Neural cell (in vitro differentiated cells): ENCODE results near the gene BMERB1.

Experiments used
- EP300 ChIP-seq: fragments of 450-650 bp; conservative IDR thresholded peaks from 2 replicates; pipeline ENCODE4 v1.6.1; 2014; ENCODE audit warnings: antibody characterized with exemption, mild to moderate bottlenecking, moderate library complexity; ENCODE audit not compliant: poor library complexity, severe bottlenecking
- POLR2AphosphoS5 ChIP-seq: IDR thresholded peaks from 2 replicates; pipeline ENCODE4 v1.6.1; 2012
- TAF1 ChIP-seq: IDR thresholded peaks from 2 replicates; pipeline ENCODE4 v1.6.1; 2012; ENCODE audit warnings: low read depth
- TF ChIP-seq, protein P1 (sequence below): fragments of 450-650 bp; IDR thresholded peaks from 2 replicates; pipeline ENCODE4 v1.5.1; 2014; ENCODE audit warnings: antibody characterized with exemption, mild to moderate bottlenecking, moderate library complexity; ENCODE audit not compliant: poor library complexity, severe bottlenecking
- TF ChIP-seq, protein P2 (sequence below): IDR thresholded peaks from 2 replicates; pipeline ENCODE4 v1.6.1; 2012; ENCODE audit warnings: borderline replicate concordance

DNA sequence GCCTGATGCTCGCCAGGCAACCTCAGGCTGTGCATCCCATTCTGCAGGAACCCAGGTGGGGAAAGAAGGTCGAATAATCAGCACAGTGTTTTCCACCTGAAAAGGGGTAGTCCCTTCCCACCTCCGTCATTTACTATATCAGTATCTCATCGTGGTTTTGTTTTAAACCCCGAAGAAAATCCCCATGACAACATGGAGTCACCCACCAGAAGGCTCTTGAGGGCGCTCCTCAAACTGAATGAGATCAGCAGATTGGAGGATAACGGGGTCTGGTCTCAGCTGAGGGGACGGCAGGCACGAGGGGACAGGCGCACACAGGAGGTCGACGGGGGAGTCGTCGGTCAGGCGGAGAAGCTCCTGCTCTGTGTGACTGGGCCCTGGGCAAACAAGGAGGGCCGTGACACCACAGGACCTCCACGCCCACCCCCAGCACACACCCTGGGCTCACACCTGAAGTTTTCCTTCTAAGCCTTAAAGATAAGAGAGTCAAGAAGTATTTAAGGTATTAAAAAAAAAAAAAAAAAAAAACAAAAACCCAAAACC is 164.3 kb downstream of the BMERB1 start:
- TF ChIP-seq, protein P1, sequence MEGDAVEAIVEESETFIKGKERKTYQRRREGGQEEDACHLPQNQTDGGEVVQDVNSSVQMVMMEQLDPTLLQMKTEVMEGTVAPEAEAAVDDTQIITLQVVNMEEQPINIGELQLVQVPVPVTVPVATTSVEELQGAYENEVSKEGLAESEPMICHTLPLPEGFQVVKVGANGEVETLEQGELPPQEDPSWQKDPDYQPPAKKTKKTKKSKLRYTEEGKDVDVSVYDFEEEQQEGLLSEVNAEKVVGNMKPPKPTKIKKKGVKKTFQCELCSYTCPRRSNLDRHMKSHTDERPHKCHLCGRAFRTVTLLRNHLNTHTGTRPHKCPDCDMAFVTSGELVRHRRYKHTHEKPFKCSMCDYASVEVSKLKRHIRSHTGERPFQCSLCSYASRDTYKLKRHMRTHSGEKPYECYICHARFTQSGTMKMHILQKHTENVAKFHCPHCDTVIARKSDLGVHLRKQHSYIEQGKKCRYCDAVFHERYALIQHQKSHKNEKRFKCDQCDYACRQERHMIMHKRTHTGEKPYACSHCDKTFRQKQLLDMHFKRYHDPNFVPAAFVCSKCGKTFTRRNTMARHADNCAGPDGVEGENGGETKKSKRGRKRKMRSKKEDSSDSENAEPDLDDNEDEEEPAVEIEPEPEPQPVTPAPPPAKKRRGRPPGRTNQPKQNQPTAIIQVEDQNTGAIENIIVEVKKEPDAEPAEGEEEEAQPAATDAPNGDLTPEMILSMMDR, result no peak
- TF ChIP-seq POLR2AphosphoS5, result no peak
- no peak for TF ChIP-seq EP300
- TF ChIP-seq TAF1, result no peak
- TF ChIP-seq, protein P2, sequence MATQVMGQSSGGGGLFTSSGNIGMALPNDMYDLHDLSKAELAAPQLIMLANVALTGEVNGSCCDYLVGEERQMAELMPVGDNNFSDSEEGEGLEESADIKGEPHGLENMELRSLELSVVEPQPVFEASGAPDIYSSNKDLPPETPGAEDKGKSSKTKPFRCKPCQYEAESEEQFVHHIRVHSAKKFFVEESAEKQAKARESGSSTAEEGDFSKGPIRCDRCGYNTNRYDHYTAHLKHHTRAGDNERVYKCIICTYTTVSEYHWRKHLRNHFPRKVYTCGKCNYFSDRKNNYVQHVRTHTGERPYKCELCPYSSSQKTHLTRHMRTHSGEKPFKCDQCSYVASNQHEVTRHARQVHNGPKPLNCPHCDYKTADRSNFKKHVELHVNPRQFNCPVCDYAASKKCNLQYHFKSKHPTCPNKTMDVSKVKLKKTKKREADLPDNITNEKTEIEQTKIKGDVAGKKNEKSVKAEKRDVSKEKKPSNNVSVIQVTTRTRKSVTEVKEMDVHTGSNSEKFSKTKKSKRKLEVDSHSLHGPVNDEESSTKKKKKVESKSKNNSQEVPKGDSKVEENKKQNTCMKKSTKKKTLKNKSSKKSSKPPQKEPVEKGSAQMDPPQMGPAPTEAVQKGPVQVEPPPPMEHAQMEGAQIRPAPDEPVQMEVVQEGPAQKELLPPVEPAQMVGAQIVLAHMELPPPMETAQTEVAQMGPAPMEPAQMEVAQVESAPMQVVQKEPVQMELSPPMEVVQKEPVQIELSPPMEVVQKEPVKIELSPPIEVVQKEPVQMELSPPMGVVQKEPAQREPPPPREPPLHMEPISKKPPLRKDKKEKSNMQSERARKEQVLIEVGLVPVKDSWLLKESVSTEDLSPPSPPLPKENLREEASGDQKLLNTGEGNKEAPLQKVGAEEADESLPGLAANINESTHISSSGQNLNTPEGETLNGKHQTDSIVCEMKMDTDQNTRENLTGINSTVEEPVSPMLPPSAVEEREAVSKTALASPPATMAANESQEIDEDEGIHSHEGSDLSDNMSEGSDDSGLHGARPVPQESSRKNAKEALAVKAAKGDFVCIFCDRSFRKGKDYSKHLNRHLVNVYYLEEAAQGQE, result no peak
